B cell (primary cell): Measurements from ENCODE around the gene CALN1. TPM values are rescaled to one million over a fixed set of nuclear protein-coding genes. Genes with fewer than 3 reads are reported as not detected.

Experiments
- ATAC-seq: fragments of 200-7000 bp; cut with Tn5 transposase; one replicate; pipeline ENCODE4 v1.10.0; 2021; ENCODE audit warnings: low read depth, mild to moderate bottlenecking, moderate number of reproducible peaks, moderate library complexity
- CTCF ChIA-PET: fragments of 350-600 bp; sonication (Branson Sonifier 250); formaldehyde crosslinking; loops from one replicate; lab custom pipeline; 2021; ENCODE audit warnings: antibody characterized with exemption, inconsistent platforms; lab: Charles Lee
- POLR2A ChIA-PET: fragments of 350-600 bp; sonication (Branson Sonifier 250); formaldehyde crosslinking; loops from one replicate; lab custom pipeline; 2021; ENCODE audit warnings: antibody characterized with exemption; lab: Charles Lee
- DNase-seq: peaks from one replicate; pipeline ENCODE4 v3.0.0; 2013
- H2AFZ ChIP-seq: 2 replicates; pipeline ENCODE4 v1.6.1; 2012; ENCODE audit warnings: mild to moderate bottlenecking, low read depth, low read length; ENCODE audit not compliant: insufficient read depth, poor library complexity, severe bottlenecking
- H3K27ac ChIP-seq, 2 donors: 1 replicate in 1 of 2; 2 replicates in 1 of 2; pipeline ENCODE4 v1.5.1; 2012 to 2013; ENCODE audit warnings: low read length in 2 of 2, mild to moderate bottlenecking in 2 of 2, moderate library complexity in 1 of 2
- H3K27me3 ChIP-seq, 4 experiments: fragments of 200-600 bp in 1 of 4; sonication (generic) in 1 of 4; replicated peaks in 1 of 4; 1 replicate in 2 of 4; 2 replicates in 2 of 4; pipeline versions ENCODE4 v1.6.1 to v1.7.0; 2013 to 2016; ENCODE audit warnings: low read length in 3 of 4, mild to moderate bottlenecking in 2 of 4, mixed read lengths in 1 of 4, moderate library complexity in 1 of 4; ENCODE audit not compliant: insufficient read depth in 4 of 4, control insufficient read depth in 3 of 4; ENCODE audit errors: control extremely low read depth in 1 of 4
- H3K36me3 ChIP-seq, 2 experiments: replicated peaks in 1 of 2; 1 replicate in 1 of 2; 2 replicates in 1 of 2; pipeline versions ENCODE4 v1.6.1 to v1.7.1; 2013; ENCODE audit warnings: low read length in 1 of 2; ENCODE audit not compliant: insufficient read depth in 2 of 2, control insufficient read depth in 1 of 2; ENCODE audit errors: control extremely low read depth in 1 of 2, extremely low read depth in 1 of 2
- H3K4me1 ChIP-seq, 2 donors: fragments of 200-600 bp in 1 of 2; sonication (generic) in 1 of 2; 1 replicate in 1 of 2; 2 replicates in 1 of 2; pipeline versions ENCODE4 v1.5.1 to v1.6.1; 2013 to 2017; ENCODE audit warnings: low read length in 2 of 2; ENCODE audit not compliant: control insufficient read depth in 2 of 2, insufficient read depth in 2 of 2
- H3K4me2 ChIP-seq: replicated peaks from 2 replicates; pipeline ENCODE3; 2012; ENCODE audit warnings: mild to moderate bottlenecking, low read depth, low read length; ENCODE audit not compliant: poor library complexity, severe bottlenecking
- H3K4me3 ChIP-seq, 5 experiments: fragments of 200-600 bp in 1 of 5; sonication (generic) in 1 of 5; 1 replicate in 3 of 5; 2 replicates in 2 of 5; pipeline versions ENCODE4 v1.5.1 to v1.7.0; 2011 to 2016; ENCODE audit warnings: low read length in 4 of 5, mild to moderate bottlenecking in 4 of 5, low read depth in 2 of 5, control low read depth in 1 of 5, moderate library complexity in 1 of 5; ENCODE audit not compliant: insufficient read depth in 1 of 5; ENCODE audit errors: control extremely low read depth in 1 of 5, extremely low read depth in 1 of 5
- H3K79me2 ChIP-seq: fragments of 200-600 bp; sonication (generic); one replicate; pipeline ENCODE4 v1.6.0; 2016; ENCODE audit warnings: low read length; ENCODE audit not compliant: control insufficient read depth, insufficient read depth
- H3K9ac ChIP-seq: fragments of 200-600 bp; sonication (generic); 2 replicates; pipeline ENCODE4 v1.6.1; 2017; ENCODE audit warnings: mild to moderate bottlenecking, low read length, moderate library complexity
- H3K9me3 ChIP-seq, 3 donors: one replicate each; pipeline versions ENCODE4 v1.6.1 to v1.7.1; 2013; ENCODE audit warnings: low read length in 2 of 3; ENCODE audit not compliant: control insufficient read depth in 2 of 3, insufficient read depth in 1 of 3; ENCODE audit errors: control extremely low read depth in 1 of 3
- H4K20me1 ChIP-seq: 2 replicates; pipeline ENCODE4 v1.6.0; 2012; ENCODE audit warnings: mild to moderate bottlenecking, low read length; ENCODE audit not compliant: insufficient read depth, control insufficient read depth, poor library complexity, severe bottlenecking
- H3K27ac Mint-ChIP-seq: one replicate; pipeline ENCODE4 v1.8.0; 2021; ENCODE audit warnings: mixed read lengths
- H3K27me3 Mint-ChIP-seq: one replicate; pipeline ENCODE4 v1.8.0; 2021; ENCODE audit warnings: mixed read lengths
- H3K4me1 Mint-ChIP-seq: one replicate; pipeline ENCODE4 v1.8.0; 2021; ENCODE audit warnings: mixed read lengths
- H3K4me3 Mint-ChIP-seq: one replicate; pipeline ENCODE4 v1.8.0; 2021; ENCODE audit warnings: mixed read lengths
- H3K9me3 Mint-ChIP-seq: one replicate; pipeline ENCODE4 v1.8.0; 2022; ENCODE audit warnings: mixed read lengths; ENCODE audit not compliant: insufficient read depth
- EZH2 ChIP-seq: IDR thresholded peaks from 2 replicates; pipeline ENCODE4 v1.6.1; 2012; ENCODE audit warnings: borderline replicate concordance, low read depth, mild to moderate bottlenecking, moderate library complexity, low read length; ENCODE audit not compliant: insufficient read depth, poor library complexity, severe bottlenecking
- WGBS: methylation state at CpG from one replicate; pipeline ENCODE4 v1.1.5; 2013; ENCODE audit warnings: missing lambda C conversion rate; ENCODE audit not compliant: insufficient coverage; 5-methylcytosine and 5-hydroxymethylcytosine counted together
- intact Hi-C: fragments of 100-400 bp; cut with micrococcal nuclease; formaldehyde crosslinking; loops from one replicate; pipeline ENCODE4 v1.10.0; 2022
- polyA plus RNA-seq: library from polyadenylated mRNA; depleted of rRNA; stranded (reverse); fragments of >200 nt; gene quantifications from 2 replicates; pipeline ENCODE4 v1.2.3, GENCODE V29; 2012
- total RNA-seq, 2 donors: library from RNA; stranded (reverse); fragments of 120-200 nt in 1 of 2; gene quantifications; 1 replicate in 1 of 2; 2 replicates in 1 of 2; pipeline versions ENCODE4 v1.2.3 to v1.2.4, GENCODE V29; 2013 to 2022
- TF ChIP-seq, protein P1 (sequence below): fragments of 200-600 bp; IDR thresholded peaks from one replicate; pipeline ENCODE4 v1.8.0; 2022; ENCODE audit warnings: antibody characterized with exemption, mild to moderate bottlenecking

CALN1 gene
- total and polyA plus RNA-seq, 2 donors (not counting 1 experiment from before 2014, with no cell fraction given) = not detected

DNA sequence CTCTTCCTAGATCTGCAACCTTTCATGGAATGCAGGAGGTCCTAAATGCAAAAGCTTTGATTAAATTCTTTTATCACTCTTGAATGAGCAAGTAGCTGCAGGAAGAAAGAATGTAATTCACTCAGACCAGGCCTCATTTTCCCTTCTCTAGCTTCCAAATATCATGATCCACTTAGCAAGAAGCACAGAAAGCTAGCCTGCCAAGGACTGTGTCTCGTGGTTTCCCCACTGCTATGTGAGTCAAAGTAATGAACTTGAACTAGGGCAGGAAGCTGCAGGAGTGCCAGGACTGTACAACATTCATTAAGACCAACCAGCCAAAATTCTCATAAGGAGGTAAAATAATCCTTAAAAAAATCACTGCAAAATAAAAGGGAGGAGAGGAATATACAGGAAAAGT, 379.2 kb downstream of the CALN1 start:
- Histone ChIP-seq H2AFZ (no peak overlapping the region), H3K9ac (no peak overlapping the region), H3K27me3 (no peaks in the 10 kb centered on the region), H3K4me1 (no peaks in the 10 kb centered on the region), H3K79me2 (no peaks in the 10 kb centered on the region), H3K9me3 (peaks cover 0 to 16% (median 0%) of the 10 kb centered on the region in 3 donors), H3K27ac (no peak overlapping the region), H3K4me3 (no peak overlapping the region), H3K4me2 (no peak overlapping the region), H3K36me3 (no peaks in the 10 kb centered on the region), H4K20me1 (no peaks in the 10 kb centered on the region)
- ChIA-PET CTCF (no interaction called here), POLR2A (no interaction called here)
- peaks cover 12% of the 10 kb centered on the region for H3K9me3 Mint-ChIP-seq
- intact Hi-C loops = no loop called here
- no peaks in the 10 kb centered on the region for H3K27me3 Mint-ChIP-seq
- no peak for DNase-seq
- ATAC-seq = no peak
- no peak overlapping the region for H3K4me3 Mint-ChIP-seq
- no peak for TF ChIP-seq EZH2
- TF ChIP-seq, protein P1, sequence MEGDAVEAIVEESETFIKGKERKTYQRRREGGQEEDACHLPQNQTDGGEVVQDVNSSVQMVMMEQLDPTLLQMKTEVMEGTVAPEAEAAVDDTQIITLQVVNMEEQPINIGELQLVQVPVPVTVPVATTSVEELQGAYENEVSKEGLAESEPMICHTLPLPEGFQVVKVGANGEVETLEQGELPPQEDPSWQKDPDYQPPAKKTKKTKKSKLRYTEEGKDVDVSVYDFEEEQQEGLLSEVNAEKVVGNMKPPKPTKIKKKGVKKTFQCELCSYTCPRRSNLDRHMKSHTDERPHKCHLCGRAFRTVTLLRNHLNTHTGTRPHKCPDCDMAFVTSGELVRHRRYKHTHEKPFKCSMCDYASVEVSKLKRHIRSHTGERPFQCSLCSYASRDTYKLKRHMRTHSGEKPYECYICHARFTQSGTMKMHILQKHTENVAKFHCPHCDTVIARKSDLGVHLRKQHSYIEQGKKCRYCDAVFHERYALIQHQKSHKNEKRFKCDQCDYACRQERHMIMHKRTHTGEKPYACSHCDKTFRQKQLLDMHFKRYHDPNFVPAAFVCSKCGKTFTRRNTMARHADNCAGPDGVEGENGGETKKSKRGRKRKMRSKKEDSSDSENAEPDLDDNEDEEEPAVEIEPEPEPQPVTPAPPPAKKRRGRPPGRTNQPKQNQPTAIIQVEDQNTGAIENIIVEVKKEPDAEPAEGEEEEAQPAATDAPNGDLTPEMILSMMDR = no peak
- no CpG with 5 or more reads among the region's 1 CpG for WGBS
- no peaks in the 10 kb centered on the region for H3K4me1 Mint-ChIP-seq
- H3K27ac Mint-ChIP-seq = no peak overlapping the region

DNA sequence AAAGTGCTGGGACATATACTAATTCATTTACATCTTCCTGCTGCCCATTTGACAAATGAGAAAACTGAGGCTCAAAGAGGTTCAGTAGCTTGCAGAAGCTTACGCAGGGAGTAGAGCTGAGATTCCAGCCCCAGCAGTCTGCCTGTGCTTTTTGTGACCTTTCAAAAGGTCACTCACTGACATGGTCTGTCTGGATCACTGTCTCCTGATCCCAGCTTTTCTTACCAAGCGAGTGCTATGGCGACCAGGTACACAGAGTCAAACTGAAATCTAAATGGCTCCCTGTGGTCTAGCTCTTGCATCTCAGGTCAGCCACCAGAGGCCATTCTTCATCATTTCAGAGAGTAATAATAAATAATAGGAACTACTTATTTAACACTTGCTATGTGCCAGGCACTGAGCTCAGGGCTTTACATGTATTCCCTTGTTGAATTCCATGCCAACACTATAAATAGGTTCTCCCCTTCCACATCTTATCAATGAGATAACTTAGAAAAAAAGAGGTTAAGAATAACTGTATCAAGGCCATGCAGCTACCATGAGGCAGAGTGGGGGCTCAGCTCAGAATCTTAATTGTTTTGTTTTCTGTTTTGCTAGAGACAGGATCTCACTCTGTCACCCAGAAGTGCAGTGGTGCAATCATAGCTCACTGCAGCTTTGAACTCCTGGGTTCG, 381.0 kb downstream of the CALN1 start:
- DNase-seq = no peak
- intact Hi-C loops = no loop called here
- Histone ChIP-seq H4K20me1 (no peaks in the 10 kb centered on the region), H3K4me3 (no peak overlapping the region), H3K4me2 (no peak overlapping the region), H3K9ac (no peak overlapping the region), H3K79me2 (no peaks in the 10 kb centered on the region), H3K4me1 (no peaks in the 10 kb centered on the region), H2AFZ (no peak overlapping the region), H3K27me3 (no peaks in the 10 kb centered on the region), H3K36me3 (no peaks in the 10 kb centered on the region), H3K27ac (no peak overlapping the region), H3K9me3 (peaks cover 0 to 11% (median 0%) of the 10 kb centered on the region in 3 donors)
- TF ChIP-seq EZH2 = no peak
- TF ChIP-seq, protein P1 = no peak
- 96% methylated on average over 4 of the region's 4 CpGs for WGBS
- no peak overlapping the region for H3K4me3 Mint-ChIP-seq
- CTCF ChIA-PET = no interaction called here
- no peak for ATAC-seq
- no peak overlapping the region for H3K27ac Mint-ChIP-seq
- no peaks in the 10 kb centered on the region for H3K4me1 Mint-ChIP-seq
- POLR2A ChIA-PET = no interaction called here
- peaks cover 9% of the 10 kb centered on the region for H3K9me3 Mint-ChIP-seq
- no peaks in the 10 kb centered on the region for H3K27me3 Mint-ChIP-seq
